HG02642 (cell line): ENCODE data around the gene IFITM1.
"Not testable (repeated sequence)": the region's sequence is repeated elsewhere in the genome, so short reads cannot be mapped to it uniquely, and the experiment has no call there.

Source experiments
- ATAC-seq: cut with Tn5 transposase; IDR thresholded peaks from one replicate; pipeline ENCODE4 v1.9.1; 2021; ENCODE audit warnings: mild to moderate bottlenecking; ENCODE audit not compliant: unreplicated experiment, poor library complexity

The IFITM1 gene

GRCh38 chr11:360326-361280, 46.8 kb downstream of the IFITM1 start:
- no peak for ATAC-seq

- no peak for ATAC-seq
Measured at GRCh38 chr11:362642-363442, 49.0 kb downstream of the IFITM1 start.

GRCh38 chr11:363443-363805, 49.6 kb downstream of the IFITM1 start:
- ATAC-seq: not testable (repeated sequence)

GRCh38 chr11:363948-364761, 50.3 kb downstream of the IFITM1 start:
- no peak for ATAC-seq
